ENCODE data around the gene LYZL2.

DNA sequence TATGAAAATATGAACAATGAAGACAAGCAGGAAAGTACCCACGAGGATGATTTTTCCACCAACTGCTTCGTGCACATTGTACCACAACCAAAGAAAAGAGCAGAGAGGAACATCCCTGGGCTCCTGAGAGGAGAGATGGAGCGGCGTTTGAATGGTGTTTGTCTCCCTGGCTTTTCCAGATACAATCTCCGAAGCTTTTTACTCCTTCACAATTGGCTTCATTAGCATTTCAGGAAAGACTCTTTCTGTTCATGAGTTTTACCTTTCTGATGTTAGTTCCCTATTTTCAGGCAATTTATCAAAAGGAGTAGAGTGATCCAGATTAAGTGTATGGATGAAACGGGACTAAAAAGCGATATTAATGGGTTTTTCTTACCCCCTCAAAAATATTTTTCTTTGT, 49.3 kb downstream of the LYZL2 start:
- TF ChIP-seq FOXA1 (IDR thresholded peaks at IDR 0.05) (no peak), ZNF384 (IDR thresholded peaks at IDR 0.05) (no peak), NFRKB (IDR thresholded peaks at IDR 0.05) (no peak), SUZ12 (IDR thresholded peaks at IDR 0.05) (no peak), BHLHE40 (IDR thresholded peaks at IDR 0.05; ENCODE audit: borderline replicate concordance) (no peak), SP1 (IDR thresholded peaks at IDR 0.05) (no peak), TARDBP (IDR thresholded peaks at IDR 0.05) (no peak), FOXK2 (IDR thresholded peaks at IDR 0.05) (no peak)
- TF ChIP-seq, protein P1, sequence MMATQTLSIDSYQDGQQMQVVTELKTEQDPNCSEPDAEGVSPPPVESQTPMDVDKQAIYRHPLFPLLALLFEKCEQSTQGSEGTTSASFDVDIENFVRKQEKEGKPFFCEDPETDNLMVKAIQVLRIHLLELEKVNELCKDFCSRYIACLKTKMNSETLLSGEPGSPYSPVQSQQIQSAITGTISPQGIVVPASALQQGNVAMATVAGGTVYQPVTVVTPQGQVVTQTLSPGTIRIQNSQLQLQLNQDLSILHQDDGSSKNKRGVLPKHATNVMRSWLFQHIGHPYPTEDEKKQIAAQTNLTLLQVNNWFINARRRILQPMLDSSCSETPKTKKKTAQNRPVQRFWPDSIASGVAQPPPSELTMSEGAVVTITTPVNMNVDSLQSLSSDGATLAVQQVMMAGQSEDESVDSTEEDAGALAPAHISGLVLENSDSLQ (IDR thresholded peaks at IDR 0.05): no peak

Data from HEK293T (cell line).